ENCODE results near the gene FHIT.

Gene FHIT

DNA sequence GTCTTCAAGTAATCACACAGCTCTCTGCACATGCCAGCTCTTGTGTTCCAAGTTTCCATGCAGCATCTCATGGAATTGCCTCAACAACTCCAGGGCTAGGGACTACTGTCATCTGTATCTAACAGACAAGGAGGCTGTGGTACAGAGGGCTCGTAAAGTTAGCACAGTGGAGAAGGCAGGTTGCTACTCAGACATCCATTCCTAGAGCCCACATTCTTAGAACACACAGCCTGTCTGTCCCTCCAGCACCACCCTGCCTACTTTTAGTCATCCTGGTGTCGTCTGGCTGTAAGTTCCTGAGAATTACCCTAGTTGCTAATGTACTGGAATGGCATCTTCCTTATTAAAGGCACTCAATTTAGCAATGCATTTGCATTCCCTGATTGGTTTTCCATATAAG, 862.5 kb downstream of the FHIT start:
- in situ Hi-C loops (cut with MboI; ENCODE audit: low sequenced_read_pairs), result no loop called here

DNA sequence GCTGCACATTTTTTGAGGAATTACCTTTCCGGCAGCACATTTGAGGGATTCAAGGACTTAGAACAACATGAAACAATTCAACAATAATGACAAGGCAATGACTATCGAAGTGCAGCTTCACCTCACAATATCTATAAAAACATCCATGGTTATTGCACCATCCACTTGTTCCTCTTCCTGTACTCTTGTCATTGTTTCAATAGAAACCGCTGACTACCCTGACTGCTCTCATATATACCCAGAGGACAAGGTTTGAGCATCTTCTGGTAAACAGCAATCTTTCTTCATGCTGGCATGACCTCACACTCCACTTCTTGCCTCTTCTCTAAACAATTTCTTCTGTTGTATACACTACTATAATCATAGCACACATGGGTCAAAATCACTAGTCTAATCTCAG, 864.9 kb downstream of the FHIT start:
- in situ Hi-C loops (cut with MboI; ENCODE audit: low sequenced_read_pairs), result no loop called here

DNA sequence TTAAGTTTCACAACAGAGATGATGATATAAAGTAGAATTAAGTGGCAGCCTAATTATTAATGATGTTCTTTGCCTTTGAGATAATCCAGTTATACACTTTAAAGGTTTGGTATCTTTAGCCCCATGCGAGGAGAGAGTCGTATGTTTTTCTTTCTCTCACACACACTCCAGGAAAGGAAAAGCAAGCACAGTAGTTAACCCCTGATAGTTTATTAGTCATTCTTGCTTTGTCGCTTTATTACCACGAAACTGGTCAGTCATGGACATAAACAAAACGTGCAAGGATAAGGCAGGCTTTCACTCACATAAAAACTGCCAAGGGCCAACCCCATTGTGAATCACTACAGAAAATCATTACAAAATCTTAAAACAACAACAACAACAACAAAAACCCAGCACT, 866.9 kb downstream of the FHIT start:
- in situ Hi-C loops (cut with MboI; ENCODE audit: low sequenced_read_pairs), result no loop called here

DNA sequence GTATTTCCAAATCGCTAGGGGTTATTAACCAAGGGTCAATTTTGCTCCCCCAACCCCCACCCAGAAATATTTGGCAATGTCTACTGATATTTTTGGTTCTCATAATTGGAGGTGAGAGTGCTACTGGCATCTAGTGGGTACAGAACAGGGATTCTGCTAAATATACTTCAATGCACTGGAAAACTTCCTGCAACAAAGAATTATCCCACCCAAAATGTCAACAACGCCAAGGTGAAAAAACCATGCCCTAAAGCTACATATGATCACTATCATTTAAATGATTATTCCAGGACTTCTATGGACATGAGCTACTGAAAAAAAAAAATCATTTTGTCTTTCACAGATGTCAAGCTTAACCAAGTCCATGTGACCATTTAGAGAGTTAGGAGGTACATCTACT, 867.9 kb downstream of the FHIT start:
- in situ Hi-C loops (cut with MboI; ENCODE audit: low sequenced_read_pairs), result no loop called here

DNA sequence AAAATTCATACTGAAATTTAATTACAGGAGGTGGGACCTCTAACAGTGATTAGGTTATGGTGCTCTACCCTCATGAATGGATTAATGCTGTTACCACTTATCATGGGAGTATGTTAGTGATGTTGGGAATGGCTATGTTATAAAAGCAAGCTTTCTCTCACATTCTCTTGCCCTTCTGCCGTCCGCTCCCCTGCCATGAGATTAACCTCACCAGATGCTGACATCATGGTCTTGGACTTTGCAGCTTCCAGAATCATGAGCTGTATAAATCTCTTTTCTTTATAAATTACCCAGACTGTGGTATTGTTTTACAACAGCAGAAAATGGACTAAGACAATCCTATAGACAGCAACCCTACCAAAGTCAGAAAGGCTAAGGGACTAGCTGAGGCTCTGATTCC, 884.8 kb downstream of the FHIT start:
- in situ Hi-C loops (cut with MboI; ENCODE audit: low sequenced_read_pairs), result no loop called here

DNA sequence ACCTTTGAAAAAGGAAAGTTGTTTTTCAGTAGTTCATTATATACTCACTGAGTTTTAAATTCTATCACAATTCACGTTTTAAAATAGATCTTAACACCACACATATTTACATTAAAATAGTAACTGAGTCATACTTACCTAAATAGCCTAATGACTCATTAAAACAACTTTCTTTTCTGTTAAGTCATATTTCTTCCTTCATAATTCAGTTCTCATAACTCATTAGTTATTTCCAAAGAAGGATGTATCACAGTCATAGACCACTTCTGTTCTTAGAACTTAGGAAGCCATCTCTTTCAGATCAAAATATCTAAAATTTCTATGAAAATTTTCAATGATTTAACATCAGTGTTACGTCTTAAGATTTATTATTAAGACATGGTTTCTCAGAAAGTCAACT, 885.9 kb downstream of the FHIT start:
- in situ Hi-C loops (cut with MboI; ENCODE audit: low sequenced_read_pairs), result no loop called here

DNA sequence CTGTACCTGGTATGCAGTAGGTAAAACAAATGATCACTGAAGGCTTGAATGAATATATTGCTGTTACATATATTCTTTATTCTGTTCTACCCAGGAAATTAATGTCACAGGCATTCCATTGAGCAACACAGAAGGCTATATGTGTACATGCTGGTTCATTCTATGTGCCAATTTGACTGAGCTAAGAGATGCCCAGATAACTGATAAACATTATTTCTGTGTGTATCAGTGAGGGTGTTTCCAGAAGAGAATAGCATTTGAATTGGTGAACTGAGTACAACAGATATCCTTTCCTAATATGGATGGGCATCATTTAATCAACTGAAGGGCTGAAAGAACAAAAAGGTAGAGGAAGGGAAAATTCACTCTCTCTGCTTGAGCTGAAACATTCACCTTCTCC, 886.8 kb downstream of the FHIT start:
- in situ Hi-C loops (cut with MboI; ENCODE audit: low sequenced_read_pairs), result no loop called here

DNA sequence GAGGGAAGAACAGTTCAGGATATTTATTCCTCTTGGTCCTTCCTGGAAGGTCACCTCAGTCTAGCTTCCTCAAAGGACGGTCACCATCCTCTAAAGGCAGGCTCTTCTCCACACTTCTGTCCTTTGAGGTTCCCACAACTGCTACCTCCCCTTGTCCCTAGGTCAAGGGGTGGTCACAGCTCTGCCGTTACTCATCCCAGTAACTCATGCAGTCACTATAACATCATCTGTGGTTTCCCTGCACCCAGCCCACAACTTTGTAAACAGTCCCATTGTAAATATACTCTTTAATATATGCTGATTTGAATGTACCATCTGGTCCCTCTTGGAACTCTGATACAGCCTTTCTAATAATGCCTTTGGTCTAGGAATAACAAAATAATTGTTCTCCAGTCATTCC, 887.4 kb downstream of the FHIT start:
- in situ Hi-C loops (cut with MboI; ENCODE audit: low sequenced_read_pairs), result no loop called here

DNA sequence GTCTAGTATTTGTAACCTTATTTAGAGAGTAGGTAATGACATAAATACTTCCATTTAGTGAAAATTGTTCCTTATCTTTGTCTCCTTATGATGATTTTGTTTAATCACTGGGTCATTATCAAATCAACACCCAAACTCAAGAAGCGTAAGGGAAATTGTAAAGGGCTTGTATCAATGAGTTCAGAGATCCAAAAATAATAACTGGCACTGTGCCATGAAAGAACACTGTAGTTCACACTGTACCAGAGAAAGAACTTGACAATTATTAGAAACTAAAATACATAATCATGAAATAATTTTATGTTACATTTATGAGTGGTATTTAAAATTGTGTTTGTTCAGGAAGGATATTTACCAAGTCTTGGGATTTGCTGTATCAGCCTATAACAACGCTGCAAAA, 895.4 kb downstream of the FHIT start:
- in situ Hi-C loops (cut with MboI; ENCODE audit: low sequenced_read_pairs), result no loop called here

DNA sequence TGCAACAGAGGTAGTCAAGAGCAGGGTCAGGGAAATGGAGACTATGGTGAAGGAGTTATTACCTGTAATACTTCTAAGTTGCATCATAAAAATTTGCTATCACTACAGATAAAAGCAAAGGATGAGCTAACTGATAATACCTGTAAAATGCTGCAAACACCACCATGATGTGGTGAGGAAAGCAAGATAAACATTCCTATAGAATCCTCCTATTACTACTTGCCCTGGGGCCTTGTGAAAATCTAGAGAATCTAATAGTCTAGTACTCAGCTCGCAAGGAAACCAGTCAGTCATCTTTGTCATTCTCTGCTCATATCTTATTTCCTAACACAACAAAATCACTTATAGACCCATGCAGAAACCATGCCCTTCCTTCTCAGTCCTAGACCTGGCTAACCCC, 899.8 kb downstream of the FHIT start:
- in situ Hi-C loops (cut with MboI; ENCODE audit: low sequenced_read_pairs), result no loop called here

DNA sequence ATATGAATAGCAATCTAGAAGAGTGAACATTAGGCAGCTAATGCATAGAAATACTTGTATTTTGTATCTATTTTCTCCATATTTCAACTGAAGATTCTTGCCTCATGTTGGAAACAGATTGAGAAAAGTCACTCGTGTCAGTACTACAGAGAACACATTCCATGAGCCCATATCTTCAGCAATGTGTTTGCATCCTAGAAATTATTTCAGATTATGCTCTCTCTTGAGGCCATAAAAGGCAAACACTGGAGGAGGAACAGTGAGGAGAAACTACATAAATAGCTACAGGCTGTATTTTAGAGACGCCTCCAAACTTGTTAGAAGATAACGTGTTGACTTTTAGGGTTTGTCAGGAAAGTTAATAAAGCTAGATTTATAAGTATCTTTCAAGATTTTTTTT, 906.9 kb downstream of the FHIT start:
- in situ Hi-C loops (cut with MboI; ENCODE audit: low sequenced_read_pairs), result no loop called here

DNA sequence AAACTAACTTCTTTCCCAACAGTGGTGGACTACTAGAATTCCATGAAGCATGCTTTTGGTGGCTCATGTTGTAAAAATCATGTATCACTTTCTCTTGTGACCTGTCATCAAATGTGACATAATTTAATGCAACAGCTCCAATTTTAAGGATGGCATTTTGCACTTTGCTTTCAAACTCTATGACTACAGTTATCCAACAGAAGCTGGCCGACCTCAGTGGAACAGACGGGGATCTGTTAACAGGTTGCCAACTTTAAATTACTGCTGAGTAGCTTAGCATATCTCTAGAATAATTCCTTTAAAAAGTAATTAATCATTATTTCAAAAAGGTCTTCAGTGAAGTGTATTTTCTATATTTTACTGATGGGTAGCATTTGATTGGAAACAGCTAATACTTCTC, 907.4 kb downstream of the FHIT start:
- in situ Hi-C loops (cut with MboI; ENCODE audit: low sequenced_read_pairs), result no loop called here

DNA sequence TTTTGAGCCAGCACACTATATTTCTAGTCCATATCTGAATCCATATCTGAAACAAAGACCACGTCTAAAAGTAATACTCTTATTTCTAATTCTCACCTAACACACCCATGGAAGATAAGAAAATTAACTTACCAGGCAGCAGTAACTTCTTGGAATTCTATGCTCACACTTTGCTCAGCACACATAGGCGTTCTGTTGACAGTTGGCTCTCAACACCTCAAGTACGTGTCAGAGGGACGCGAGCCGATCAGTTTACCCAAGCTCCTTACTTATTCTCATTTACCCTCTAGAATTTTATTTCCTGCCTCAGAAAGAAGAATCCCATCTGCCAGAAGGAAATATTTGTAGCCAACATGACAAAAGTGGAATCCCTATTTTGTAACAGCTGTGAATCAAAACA, 911.9 kb downstream of the FHIT start:
- in situ Hi-C loops (cut with MboI; ENCODE audit: low sequenced_read_pairs), result no loop called here

DNA sequence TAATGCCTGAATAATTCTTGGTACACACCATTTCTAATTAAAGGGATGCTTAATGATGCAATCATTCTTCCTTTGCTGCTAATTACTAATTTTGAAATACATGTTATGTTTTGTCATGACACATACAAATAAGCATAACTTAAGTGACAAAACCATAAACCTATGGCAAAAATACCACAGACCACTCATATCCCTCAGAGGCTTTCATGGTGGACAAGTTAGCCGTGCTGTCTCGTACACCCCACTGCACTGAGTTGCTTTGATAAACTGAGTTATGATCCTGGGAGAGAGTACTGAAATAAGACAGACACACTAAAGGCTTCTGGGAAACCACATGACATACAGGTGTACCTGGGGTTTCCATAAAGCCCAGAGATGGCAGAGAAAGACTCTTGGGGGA, 913.8 kb downstream of the FHIT start:
- in situ Hi-C loops (cut with MboI; ENCODE audit: low sequenced_read_pairs), result no loop called here

DNA sequence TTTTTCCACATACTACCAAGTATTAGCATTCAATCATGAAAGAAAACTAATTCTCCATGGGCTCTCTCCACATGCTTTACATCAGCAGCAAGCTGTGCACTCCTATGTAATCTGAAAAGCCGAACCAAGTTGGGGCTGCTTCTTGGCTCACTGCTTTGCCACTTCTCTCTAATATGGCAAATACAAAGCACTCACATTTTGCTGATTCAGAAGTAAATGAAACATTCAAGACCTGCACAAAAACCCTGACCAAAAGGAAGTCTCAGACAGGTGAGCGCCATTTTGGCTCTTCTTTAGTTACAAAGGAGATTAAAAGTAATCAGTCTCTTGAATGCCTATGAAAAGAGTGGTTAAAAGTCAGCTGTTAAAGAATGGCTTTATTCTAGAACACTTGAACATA, 915.2 kb downstream of the FHIT start:
- in situ Hi-C loops (cut with MboI; ENCODE audit: low sequenced_read_pairs), result no loop called here

DNA sequence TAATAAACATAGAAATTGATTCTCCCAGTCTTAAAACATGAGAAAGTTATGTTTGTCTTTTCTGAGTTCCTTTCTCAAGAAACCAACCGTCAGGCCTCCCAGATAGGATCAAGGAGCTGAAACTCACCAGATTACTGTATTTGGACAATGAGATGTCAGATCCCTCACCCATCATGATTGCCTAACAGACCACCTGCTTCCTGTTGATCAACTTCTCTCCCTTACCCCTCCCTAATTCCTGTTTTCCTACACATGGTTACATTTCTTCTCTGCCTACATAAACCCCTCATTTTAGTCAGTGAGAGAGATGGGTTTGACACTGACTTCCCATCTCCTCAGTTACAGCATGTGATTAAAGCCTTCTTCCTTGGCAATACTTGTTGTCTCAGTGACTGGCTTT, 917.5 kb downstream of the FHIT start:
- in situ Hi-C loops (cut with MboI; ENCODE audit: low sequenced_read_pairs), result no loop called here

DNA sequence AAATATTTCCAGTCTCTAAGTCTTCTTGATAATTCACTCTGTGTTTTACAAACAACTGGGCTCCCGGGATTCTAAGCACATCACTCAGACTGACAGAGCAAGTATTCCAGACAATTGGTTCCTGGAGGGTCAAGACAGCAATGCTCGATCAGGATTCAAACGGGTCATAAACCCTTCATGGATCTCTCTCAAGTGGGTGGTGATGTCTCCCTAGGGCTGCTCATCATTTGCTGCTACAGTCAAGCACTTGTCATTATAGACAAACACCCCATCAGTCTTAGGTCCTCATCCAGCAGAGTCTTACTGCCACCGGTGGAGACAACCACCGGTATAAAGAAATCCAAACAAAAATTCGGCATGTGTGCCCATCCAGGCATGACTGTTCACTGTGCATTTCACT, 921.1 kb downstream of the FHIT start:
- in situ Hi-C loops (cut with MboI; ENCODE audit: low sequenced_read_pairs), result no loop called here

DNA sequence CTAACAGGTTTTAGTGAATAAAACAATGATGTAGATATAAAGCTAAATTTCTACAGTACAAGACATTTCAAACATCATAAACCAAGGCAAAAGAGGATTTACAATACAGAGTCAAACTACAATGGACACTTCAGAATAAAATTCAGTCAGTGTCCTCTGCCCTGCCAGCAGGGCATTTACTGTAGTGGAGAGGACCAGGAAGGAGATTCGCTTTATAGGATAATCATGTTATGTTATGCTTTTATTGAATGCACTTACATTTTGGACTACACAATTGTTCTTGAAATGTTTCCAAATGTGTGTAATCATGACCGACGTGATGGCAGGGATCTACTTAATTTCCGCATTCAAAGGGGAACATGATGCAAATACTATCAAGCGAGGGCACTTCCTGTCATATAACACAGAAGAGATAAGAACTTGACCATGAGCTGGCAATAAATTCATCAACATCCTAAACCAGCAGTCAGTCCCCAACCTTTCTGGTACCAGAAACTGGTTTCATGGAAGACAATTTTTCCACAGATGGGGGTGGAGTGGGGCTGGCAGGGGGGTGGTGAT, 925.6 kb downstream of the FHIT start:
- in situ Hi-C loops (cut with MboI; ENCODE audit: low sequenced_read_pairs), result no loop called here

DNA sequence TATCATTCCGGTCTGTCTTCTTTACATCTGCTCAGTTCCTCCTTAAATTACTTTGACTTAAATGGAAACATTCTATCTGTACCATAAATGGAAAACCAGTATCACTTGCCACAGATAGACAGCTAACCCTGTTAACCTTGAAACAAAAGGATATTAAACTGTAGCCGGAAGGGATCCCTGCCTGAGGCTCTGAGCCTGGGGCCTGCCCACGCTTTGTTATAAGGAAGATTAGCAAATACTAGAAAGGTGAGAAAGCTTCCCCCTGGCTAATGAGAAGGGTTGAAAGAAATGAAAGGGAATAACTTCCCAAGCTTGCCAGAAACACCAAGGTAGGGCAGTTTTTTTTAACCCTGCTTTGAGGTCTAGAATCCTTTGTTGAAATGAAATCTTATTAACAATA, 927.6 kb downstream of the FHIT start:
- in situ Hi-C loops (cut with MboI; ENCODE audit: low sequenced_read_pairs), result no loop called here

DNA sequence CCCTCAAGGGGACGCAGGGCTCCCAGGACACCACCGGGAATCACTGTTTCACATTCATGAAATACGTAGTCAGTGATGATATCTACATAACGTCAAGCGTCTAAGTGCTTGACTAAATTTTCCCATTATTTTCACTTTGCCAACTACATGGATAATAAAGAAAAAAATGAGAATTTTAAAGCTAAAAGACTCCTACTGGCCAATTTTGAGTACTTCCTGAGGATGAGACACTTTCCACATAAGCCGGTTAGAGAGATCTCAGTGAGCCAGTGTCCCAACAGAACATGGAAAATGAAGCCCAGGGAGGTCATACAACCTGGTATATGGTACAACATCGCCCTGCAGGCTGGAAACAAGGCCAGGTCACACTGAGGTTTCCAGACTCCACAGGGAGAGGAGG, 928.1 kb downstream of the FHIT start:
- in situ Hi-C loops (cut with MboI; ENCODE audit: low sequenced_read_pairs), result no loop called here

DNA sequence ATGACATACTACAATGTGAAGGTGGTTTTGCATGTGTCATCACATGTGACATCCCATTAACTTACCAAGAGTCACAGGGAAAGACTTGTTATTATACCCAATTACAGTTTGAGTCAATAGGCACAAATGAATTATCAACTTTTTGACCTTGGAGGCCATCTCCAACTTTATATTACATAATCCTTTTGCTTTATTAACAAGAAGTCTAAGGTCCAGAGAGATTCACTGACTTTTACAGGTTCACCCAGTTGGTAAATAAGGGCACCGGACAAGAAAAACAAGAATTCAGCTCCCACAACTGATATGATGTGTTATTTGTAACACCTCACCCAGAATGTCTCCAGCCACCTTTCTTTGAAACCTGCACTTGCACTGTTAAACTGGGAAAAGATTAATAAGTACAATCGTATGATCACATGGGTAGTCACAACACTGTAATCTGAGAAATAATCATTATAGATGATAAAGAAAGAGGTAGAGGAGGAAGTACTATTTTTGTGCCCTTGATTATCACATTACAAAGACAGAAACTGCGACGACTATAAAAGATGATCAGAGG, 928.9 kb downstream of the FHIT start:
- in situ Hi-C loops (cut with MboI; ENCODE audit: low sequenced_read_pairs), result no loop called here

DNA sequence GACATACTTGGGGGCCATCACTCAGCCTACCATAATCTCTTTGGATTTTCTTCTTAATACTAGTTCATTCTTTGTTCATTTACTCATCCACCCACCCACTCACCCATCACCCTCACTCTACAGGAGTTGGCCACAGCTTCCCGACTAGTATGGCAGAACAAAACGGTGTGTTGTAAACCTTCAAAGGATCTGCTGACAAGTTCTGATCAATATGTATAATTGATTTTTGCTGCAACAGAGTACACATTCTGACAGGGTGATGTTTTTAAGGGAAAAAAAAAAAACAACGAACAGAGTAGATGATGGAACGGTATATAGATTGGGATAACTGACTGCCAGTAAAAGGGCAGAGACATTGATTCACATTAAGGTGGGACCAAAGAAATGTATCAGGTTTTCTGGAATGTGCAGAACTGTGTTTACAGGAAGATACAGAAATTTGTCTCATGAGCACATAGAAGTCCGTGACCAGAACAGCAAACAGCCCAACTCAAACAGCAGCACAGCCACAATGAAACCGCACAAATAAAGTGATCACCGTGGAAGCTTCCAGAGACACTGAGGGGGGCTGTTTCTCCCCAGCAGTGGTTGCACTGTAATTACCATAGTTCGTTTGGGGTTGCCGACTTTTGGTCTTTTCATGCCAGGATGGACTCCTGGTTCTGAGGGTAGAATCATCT, 931.9 kb downstream of the FHIT start:
- in situ Hi-C loops (cut with MboI; ENCODE audit: low sequenced_read_pairs), result no loop called here

Measured in HL-60/S4 treated with phorbol 12-myristate 13-acetate at 8.2 ng/mL for 4 days and 3 days (cell line).